Left colon (tissue), 2 donors: Measurements from ENCODE around the gene ECPAS. TPM values are rescaled to one million over a fixed set of nuclear protein-coding genes. Genes with fewer than 3 reads are reported as not detected.
"Not testable (repeated sequence)": the region's sequence is repeated elsewhere in the genome, so short reads cannot be mapped to it uniquely, and the experiment has no call there.

Source experiments
- ATAC-seq: fragments of 200-7000 bp; cut with Tn5 transposase; one replicate; pipeline ENCODE4 v1.9.1; 2020; ENCODE audit warnings: mild to moderate bottlenecking, moderate library complexity
- DNase-seq, 2 donors: peaks; one replicate each; pipeline ENCODE4 v3.0.0-alpha.2; 2020
- intact Hi-C, 2 donors: fragments of 100-400 bp; cut with DNase I in 1 of 2; cut with micrococcal nuclease in 1 of 2; formaldehyde crosslinking; loops; one replicate each; pipeline versions ENCODE4 v1.11.2 to v1.14.0; 2022; cut with DNase I, micrococcal nuclease
- total RNA-seq, 2 donors: library from RNA; stranded (reverse); fragmentation: NEBNext Ultra II Directional; extraction: Animal tissue kit (Norgen Biotek cat#: 25700); gene quantifications; one replicate each; pipeline ENCODE4 v1.2.1, GENCODE V29; 2021
- donor health status: DM: no; HTN: no; CAD: no.
- donor health status: DM: yes; HTN: yes; CAD: no.

ECPAS gene
- total RNA-seq, 2 donors from 2014 or later, result 79.5 to 89.4 TPM

GRCh38 chr9:111372297-111372696, 111.9 kb downstream of the ECPAS start:
- DNase-seq (no peak), ATAC-seq (no peak)
- intact Hi-C loops, result no loop called here

DNA sequence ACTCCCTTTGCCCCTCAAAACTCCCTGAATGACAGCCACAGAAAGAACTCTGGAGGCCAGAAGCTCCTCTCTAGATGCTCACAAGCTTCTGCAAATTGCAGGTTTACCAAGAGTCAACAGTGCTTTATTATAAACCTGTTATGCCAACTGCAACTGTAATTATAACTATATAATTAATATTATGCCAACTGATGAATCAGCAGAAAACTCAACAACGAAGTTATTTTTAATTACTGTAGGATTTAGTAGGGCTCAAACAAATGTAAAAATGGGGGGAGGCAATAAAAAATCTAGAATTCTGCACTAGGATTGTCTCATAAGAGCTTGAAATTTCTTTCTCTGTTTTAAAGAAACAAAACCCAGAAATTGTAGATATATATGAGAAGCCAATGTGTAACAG, 117.2 kb downstream of the ECPAS start:
- ATAC-seq, result no peak
- no peak for DNase-seq
- intact Hi-C loops, result no loop called here

DNA sequence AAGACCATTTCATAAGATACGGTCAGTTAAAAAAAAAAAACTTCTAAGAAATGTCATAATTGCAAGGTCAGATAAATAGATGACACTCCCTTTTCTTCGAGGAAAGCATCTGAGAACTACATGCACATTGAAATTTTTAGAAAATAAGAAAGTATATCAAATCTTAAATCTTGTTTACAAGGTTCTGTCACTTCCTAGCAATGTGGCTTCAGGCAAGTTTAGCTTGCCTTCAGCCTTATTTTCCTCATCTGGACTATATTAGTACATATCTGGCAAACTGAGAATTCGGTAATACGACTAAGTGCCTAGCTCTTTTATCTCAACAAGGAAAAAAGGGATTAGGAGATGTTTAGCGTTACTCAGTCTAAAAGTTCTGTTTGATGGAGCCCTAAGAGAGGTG, 121.7 kb downstream of the ECPAS start:
- no peak for ATAC-seq
- intact Hi-C loops, result no loop called here

DNA sequence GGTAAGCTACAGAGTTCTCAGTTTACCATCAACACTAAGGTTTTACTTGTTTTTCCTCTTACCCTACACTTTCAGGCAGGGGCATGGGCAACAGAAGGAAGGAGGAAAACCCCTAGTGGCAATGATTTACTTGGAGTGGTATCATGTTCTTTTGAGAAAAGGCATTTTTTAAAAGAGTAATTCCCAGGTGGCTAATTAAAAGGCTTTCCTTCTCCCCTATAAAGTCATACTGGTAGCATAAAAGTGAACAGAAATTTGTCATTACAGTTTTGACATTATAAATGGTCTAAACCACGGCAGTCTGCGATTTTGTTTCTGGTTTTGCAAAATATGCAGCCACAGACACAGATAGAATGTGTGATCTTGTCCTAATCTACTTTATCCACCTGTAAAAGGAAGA, 123.3 kb downstream of the ECPAS start:
- DNase-seq (no peak), ATAC-seq (no peak)
- intact Hi-C loops, result no loop called here

More for the DNA sequence above, 121.7 kb downstream of the ECPAS start:
- DNase-seq, result no peak

- intact Hi-C loops, result no loop called here
- DNase-seq (no peak), ATAC-seq (peak; percentile 21)
These were observed 127.5 kb downstream of the ECPAS start for GRCh38 chr9:111356481-111357244.

DNA sequence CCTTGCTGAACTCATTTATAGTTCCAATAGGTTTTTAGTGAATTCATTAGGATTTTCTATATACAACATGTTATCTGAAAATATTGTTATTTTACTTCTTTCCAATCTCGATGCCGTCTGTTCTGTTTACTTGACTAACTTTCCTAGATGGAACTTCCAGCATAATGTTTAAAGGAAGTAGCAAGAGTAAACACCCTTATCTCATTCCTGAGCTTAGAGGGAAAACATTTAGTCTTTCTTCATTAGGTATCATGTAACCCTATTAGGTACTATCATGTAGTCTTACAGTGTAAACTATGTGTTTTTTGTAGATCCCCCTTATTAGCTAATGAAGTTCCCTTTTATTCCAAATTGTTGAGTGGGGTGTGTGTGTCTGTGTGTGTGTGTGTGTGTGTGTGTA, 131.6 kb downstream of the ECPAS start:
- intact Hi-C loops, result no loop called here
- no peak for ATAC-seq
- DNase-seq, result no peak

- no peak for ATAC-seq
- intact Hi-C loops, result no loop called here
- DNase-seq, result no peak
These were observed 133.6 kb downstream of the ECPAS start for GRCh38 chr9:111350556-111350955.

- no peak for DNase-seq
- ATAC-seq, result peak; percentile 71
- intact Hi-C loops, result no loop called here
These were observed 134.4 kb downstream of the ECPAS start for GRCh38 chr9:111349766-111350165.

DNA sequence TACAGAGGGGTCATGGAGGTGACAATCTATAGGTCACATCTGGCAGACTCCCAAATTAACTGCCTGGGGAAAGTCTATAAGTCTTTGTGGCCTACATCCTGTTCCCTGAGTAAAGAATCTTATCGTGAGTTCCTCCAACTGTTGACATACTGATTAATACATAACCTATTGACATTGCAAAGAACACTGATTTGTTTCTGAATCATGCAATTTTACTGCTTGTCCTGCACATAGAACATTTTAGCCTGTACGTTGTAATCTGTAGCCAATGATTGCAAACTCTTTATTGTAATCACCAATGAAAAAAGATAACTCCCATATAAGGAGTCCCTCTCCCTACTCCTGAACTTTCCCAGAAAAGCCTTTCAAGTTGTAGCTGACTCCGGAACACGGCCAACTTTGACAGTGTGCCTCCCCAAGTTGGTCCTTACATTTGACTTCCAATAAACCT, 135.3 kb downstream of the ECPAS start:
- ATAC-seq (peak; percentile 88), DNase-seq (peak; percentile 51 to 61)
- intact Hi-C loops, result no loop called here

- intact Hi-C loops, DNase-seq, ATAC-seq: not testable (repeated sequence)
These were observed 149.8 kb downstream of the ECPAS start for GRCh38 chr9:111334318-111334863.

- ATAC-seq, result no peak
- DNase-seq, result no peak
- intact Hi-C loops, result no loop called here
These were observed 154.1 kb downstream of the ECPAS start, which contains the start of gene OR2K2 for GRCh38 chr9:111330124-111330523. Gene OR2K2, minus strand, starts transcription at chr9:111330224. Its CDS starts 1,791 bp downstream, at chr9:111328433.

DNA sequence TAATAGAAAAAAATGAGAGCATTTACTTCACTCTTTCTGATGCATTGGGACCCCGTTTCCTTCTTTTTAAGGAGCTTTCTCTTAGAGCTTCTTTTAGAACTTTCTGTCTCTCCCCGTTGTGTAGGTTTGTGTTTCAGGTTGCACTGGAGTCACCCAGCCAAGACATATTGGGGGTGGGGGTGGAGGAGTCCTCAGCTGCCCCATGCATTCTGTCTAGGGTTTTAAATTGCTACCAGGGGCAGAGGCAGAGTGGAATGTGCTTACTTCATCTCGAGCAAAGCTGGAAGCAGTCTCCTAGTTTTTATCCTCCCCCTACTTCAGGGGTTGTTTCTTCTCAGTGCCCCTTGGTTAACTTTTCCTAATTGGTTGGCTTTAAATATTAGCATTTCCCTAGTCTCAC, 163.6 kb downstream of the ECPAS start:
- DNase-seq (no peak), ATAC-seq (no peak)
- intact Hi-C loops, result no loop called here

DNA sequence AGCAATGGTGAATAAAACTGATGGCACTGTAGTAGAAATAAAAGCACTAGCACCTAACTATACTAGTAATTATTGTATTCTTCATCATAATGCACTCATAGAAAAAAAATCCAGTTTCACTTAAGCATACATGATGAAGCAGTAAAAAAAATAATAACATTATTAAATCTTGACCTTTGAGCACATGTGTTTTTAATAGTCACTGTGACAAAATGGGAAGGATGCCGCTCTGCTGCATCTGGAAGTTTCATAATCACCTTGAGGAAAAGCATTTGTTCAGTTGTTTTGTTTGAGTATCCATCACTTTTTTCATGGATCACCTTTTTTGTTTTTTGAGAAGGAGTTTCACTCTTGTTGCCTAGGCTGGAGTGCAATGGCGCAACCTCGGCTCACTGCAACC, 167.4 kb downstream of the ECPAS start:
- intact Hi-C loops, result no loop called here
- ATAC-seq (no peak), DNase-seq (no peak)

Other genes starting within 250 kb of the ECPAS start
- not detected for gene OR2K2, start 154.2 kb downstream of the ECPAS start, total RNA-seq
- 1 to 10 TPM in 1 of 2 donors, under 1 TPM in 1; 0.73 to 2.9 TPM for gene ZNF483, start 40.8 kb upstream of the ECPAS start, total RNA-seq
- 10 to 100 TPM; 44.8 to 49.2 TPM for gene PTGR1, start 115.3 kb upstream of the ECPAS start, total RNA-seq
- 1 to 10 TPM; 6.9 to 8.7 TPM for gene DNAJC25, start 147.0 kb upstream of the ECPAS start, total RNA-seq
- gene GNG10, start 177.2 kb upstream of the ECPAS start, total RNA-seq, result 10 to 100 TPM; 17.7 to 25.8 TPM